Effector CD8-positive, alpha-beta T cell (primary cell): Measurements from ENCODE around the gene C22orf31.

Experiments used
- DNase-seq: peaks from one replicate; lab custom pipeline; 2025; lab: John Stamatoyannopoulos, UW

Gene C22orf31

GRCh38 chr22:29029202-29030000 lies 32.2 kb downstream of the C22orf31 start:
- DNase-seq: no peak

GRCh38 chr22:29028468-29028867 lies 33.2 kb downstream of the C22orf31 start:
- no peak for DNase-seq

GRCh38 chr22:29026579-29026978 lies 35.1 kb downstream of the C22orf31 start:
- DNase-seq: no peak

- no peak for DNase-seq
These were observed 38.3 kb downstream of the C22orf31 start for GRCh38 chr22:29023172-29023796.

- no peak for DNase-seq
These were observed 39.4 kb downstream of the C22orf31 start for GRCh38 chr22:29022101-29022817.

GRCh38 chr22:29018293-29019189 lies 43.1 kb downstream of the C22orf31 start:
- DNase-seq: no peak

GRCh38 chr22:29016067-29016938 lies 45.3 kb downstream of the C22orf31 start:
- no peak for DNase-seq

GRCh38 chr22:29014773-29015172 lies 46.9 kb downstream of the C22orf31 start:
- DNase-seq: no peak

- DNase-seq: no peak
These were observed 47.3 kb downstream of the C22orf31 start for GRCh38 chr22:29014293-29014692.

- DNase-seq: no peak
These were observed 48.7 kb downstream of the C22orf31 start for GRCh38 chr22:29012952-29013351.

GRCh38 chr22:29012101-29012433 lies 49.6 kb downstream of the C22orf31 start:
- DNase-seq: no peak

- no peak for DNase-seq
These were observed 50.2 kb downstream of the C22orf31 start for GRCh38 chr22:29011240-29012100.

- DNase-seq: no peak
These were observed 52.5 kb downstream of the C22orf31 start for GRCh38 chr22:29009148-29009547.
